ENCODE measurements around the gene PCCB. TPM values are rescaled to one million over a fixed set of nuclear protein-coding genes. Genes with fewer than 3 reads are reported as not detected.
A peak's percentile ranks its signal among the peaks of the same experiment; 100 is the strongest.
"Not testable (repeated sequence)": the region's sequence is repeated elsewhere in the genome, so short reads cannot be mapped to it uniquely, and the experiment has no call there.

Gene PCCB
- polyA plus RNA-seq, 4 donors: 60.1 to 82.2 (median 70.4) TPM

GRCh38 chr3:136311261-136311660 is 61.1 kb downstream of the PCCB start:
- DNase-seq (ENCODE audit: low read depth in 4 of 4, low spot score in 3 of 4): peak in 1 of 4 donors; percentile 5

- no peak for DNase-seq (ENCODE audit: low read depth in 4 of 4, low spot score in 3 of 4)
Observed at GRCh38 chr3:136311968-136312367, 61.8 kb downstream of the PCCB start.

GRCh38 chr3:136326316-136326715 is 76.2 kb downstream of the PCCB start:
- no peak for DNase-seq (ENCODE audit: low read depth in 4 of 4, low spot score in 3 of 4)

- no peak for DNase-seq (ENCODE audit: low read depth in 4 of 4, low spot score in 3 of 4)
Observed at GRCh38 chr3:136327671-136328070, 77.5 kb downstream of the PCCB start.

- DNase-seq (ENCODE audit: low read depth in 4 of 4, low spot score in 3 of 4): no peak
Observed at GRCh38 chr3:136329593-136329992, 79.5 kb downstream of the PCCB start.

- DNase-seq (ENCODE audit: low read depth in 4 of 4, low spot score in 3 of 4): no peak
Observed at GRCh38 chr3:136330900-136331299, 80.8 kb downstream of the PCCB start.

GRCh38 chr3:136332302-136332701 is 82.2 kb downstream of the PCCB start:
- DNase-seq (ENCODE audit: low read depth in 4 of 4, low spot score in 3 of 4): no peak

GRCh38 chr3:136332776-136333175 is 82.6 kb downstream of the PCCB start:
- no peak for DNase-seq (ENCODE audit: low read depth in 4 of 4, low spot score in 3 of 4)

GRCh38 chr3:136334209-136334608 is 84.1 kb downstream of the PCCB start:
- no peak for DNase-seq (ENCODE audit: low read depth in 4 of 4, low spot score in 3 of 4)

GRCh38 chr3:136334726-136335125 is 84.6 kb downstream of the PCCB start:
- DNase-seq (ENCODE audit: low read depth in 4 of 4, low spot score in 3 of 4): not testable (repeated sequence)

GRCh38 chr3:136336329-136337100 is 86.4 kb downstream of the PCCB start:
- DNase-seq (ENCODE audit: low read depth in 4 of 4, low spot score in 3 of 4): no peak

- DNase-seq (ENCODE audit: low read depth in 4 of 4, low spot score in 3 of 4): no peak
Observed at GRCh38 chr3:136343446-136343845, 93.3 kb downstream of the PCCB start.

GRCh38 chr3:136343873-136344555 is 93.9 kb downstream of the PCCB start:
- peak in 2 of 4 donors; percentile 3 to 5 for DNase-seq (ENCODE audit: low read depth in 4 of 4, low spot score in 3 of 4)

GRCh38 chr3:136346486-136346885 is 96.3 kb downstream of the PCCB start:
- no peak for DNase-seq (ENCODE audit: low read depth in 4 of 4, low spot score in 3 of 4)

GRCh38 chr3:136350132-136350531 is 100.0 kb downstream of the PCCB start:
- DNase-seq (ENCODE audit: low read depth in 4 of 4, low spot score in 3 of 4): no peak

GRCh38 chr3:136350557-136350956 is 100.4 kb downstream of the PCCB start:
- DNase-seq (ENCODE audit: low read depth in 4 of 4, low spot score in 3 of 4): no peak

- no peak for DNase-seq (ENCODE audit: low read depth in 4 of 4, low spot score in 3 of 4)
Observed at GRCh38 chr3:136351351-136351750, 101.2 kb downstream of the PCCB start.

GRCh38 chr3:136351905-136352304 is 101.8 kb downstream of the PCCB start:
- DNase-seq (ENCODE audit: low read depth in 4 of 4, low spot score in 3 of 4): no peak

GRCh38 chr3:136353461-136353860 is 103.3 kb downstream of the PCCB start:
- DNase-seq (ENCODE audit: low read depth in 4 of 4, low spot score in 3 of 4): no peak

- DNase-seq (ENCODE audit: low read depth in 4 of 4, low spot score in 3 of 4): no peak
Observed at GRCh38 chr3:136366289-136366688, 116.1 kb downstream of the PCCB start.

- DNase-seq (ENCODE audit: low read depth in 4 of 4, low spot score in 3 of 4): not testable (repeated sequence)
Observed at GRCh38 chr3:136375800-136376199, 125.7 kb downstream of the PCCB start.

- DNase-seq (ENCODE audit: low read depth in 4 of 4, low spot score in 3 of 4): no peak
Observed at GRCh38 chr3:136377508-136377907, 127.4 kb downstream of the PCCB start.
